ENCODE data around the gene ADAMTSL1.
"Not testable (repeated sequence)": the region's sequence is repeated elsewhere in the genome, so short reads cannot be mapped to it uniquely, and the experiment has no call there.

The ADAMTSL1 gene

DNA sequence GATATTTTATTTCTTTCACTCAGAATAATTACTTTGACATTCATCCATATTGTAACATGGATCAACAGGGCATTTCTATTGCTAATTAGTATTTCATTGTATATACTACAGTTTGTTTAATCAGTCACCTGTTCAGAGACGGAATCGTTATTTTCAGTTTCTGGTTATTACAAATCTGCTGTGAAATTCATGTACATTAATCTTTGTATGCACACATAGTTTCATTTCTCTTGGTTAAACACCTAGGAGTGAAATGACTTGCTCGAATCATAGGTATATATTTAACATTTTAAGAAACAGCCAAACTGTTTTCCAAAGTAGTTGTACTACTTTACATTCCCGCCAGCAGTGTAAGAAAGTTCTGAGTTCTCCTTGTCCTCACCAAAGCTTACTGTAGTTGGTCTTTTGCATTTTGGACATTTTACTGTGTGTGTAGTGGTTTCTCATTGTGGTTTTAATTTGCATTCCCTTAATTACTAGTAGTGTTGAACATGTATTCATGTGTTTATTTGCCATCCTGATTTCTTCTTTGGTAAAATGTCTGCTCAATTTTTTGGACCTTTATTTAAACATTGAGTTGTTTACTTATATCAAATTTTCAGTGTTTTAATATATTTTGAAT is 360.9 kb downstream of the ADAMTSL1 start:
- no peak for DNase-seq

GRCh38 chr9:18837402-18837801 is 363.4 kb downstream of the ADAMTSL1 start:
- DNase-seq = no peak

- DNase-seq = no peak
Measured at GRCh38 chr9:18847576-18848275, 373.8 kb downstream of the ADAMTSL1 start.

DNA sequence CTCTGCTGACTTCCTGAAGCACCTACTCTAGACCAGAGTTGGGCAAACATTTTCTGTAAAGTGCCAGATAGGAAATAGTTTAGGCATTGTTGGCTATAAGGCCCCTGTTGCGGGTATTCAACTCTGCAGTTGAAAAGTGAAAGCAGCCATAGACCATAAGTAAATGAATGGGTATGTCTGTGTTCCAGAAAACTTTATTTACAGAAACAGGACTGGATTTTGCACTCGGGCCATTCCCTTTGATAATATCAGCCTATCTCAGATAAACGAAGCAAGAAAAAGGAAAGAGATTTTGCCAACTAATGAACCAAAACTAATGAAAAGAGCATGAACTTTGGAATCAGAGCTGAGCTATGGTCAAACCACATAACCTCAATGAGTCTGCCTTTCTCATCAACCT is 374.7 kb downstream of the ADAMTSL1 start:
- no peak for DNase-seq

DNA sequence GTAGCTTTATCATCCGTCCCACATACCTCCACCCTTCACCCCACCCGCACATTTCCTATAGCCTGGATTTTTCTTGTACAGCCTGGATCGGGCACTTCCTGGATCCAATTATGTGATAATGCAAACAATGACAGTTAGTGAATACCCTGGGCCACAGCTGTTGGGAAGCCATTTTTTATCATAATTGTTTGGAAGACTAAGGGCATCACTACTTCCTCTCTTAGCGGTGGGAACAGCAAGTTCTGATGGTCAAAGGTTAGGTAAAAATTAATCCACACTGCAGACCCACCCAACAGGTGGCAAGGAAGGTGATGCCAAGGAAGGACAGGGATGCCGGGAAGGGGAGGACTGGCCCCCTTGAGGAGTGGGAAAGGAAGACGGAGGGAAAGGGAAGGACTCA is 375.3 kb downstream of the ADAMTSL1 start:
- DNase-seq = no peak

GRCh38 chr9:18849890-18850677 is 376.1 kb downstream of the ADAMTSL1 start:
- no peak for DNase-seq

DNA sequence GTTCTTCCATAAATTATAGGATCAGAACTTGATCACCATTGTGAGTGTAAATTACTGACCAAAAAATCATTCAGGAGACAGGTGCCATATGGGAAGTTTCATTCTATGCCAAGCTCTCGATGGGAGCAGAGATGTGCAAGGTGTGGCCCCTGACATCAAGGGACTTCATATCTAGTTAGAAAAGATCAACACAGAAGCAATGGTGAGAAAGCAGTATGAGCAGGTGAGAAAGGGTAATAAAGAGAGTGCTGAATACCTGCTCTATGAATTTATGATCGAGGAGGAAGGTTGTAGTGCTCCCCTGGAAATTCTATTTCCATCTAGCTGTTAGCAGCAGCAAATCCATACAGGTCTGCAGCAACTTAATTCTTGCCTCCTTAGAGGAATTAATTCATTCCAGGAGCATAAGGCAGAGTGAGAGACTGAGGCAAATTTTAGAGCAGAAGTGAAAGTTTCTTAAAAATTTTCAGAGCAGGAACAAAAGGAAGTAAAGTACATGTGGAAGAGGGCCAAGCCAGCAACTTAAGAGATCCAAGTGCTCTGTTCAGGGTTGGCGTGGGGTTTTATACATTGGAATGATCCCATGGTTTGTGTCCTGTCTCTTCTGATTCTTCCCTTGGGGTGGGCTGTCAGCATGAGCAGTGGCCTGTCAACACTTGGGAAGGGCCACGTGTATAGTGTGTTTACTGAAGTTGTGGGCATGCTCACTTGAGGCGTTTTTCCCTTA is 377.3 kb downstream of the ADAMTSL1 start:
- no peak for DNase-seq

- DNase-seq = no peak
Measured at GRCh38 chr9:18855656-18856055, 381.7 kb downstream of the ADAMTSL1 start.

DNA sequence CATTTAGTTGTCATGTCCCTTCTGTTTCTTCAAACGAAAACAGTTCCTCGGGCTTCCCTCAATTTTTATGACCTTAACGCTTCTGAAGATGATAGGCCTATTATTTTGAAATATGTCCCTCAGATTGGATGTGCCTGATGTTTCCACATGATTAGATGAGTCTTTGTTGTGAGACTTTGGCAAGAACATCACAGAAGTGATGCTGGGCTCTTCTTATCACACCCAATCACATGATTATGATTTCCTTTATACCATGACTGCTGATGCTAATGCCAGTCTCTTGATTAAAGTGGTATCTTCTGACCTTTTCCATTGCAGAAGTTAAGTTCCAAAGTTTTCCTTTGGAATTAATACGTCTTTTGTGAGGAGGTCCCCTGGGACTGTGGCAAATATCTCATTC is 383.4 kb downstream of the ADAMTSL1 start:
- no peak for DNase-seq

GRCh38 chr9:18857769-18858168 is 383.8 kb downstream of the ADAMTSL1 start:
- DNase-seq = no peak

DNA sequence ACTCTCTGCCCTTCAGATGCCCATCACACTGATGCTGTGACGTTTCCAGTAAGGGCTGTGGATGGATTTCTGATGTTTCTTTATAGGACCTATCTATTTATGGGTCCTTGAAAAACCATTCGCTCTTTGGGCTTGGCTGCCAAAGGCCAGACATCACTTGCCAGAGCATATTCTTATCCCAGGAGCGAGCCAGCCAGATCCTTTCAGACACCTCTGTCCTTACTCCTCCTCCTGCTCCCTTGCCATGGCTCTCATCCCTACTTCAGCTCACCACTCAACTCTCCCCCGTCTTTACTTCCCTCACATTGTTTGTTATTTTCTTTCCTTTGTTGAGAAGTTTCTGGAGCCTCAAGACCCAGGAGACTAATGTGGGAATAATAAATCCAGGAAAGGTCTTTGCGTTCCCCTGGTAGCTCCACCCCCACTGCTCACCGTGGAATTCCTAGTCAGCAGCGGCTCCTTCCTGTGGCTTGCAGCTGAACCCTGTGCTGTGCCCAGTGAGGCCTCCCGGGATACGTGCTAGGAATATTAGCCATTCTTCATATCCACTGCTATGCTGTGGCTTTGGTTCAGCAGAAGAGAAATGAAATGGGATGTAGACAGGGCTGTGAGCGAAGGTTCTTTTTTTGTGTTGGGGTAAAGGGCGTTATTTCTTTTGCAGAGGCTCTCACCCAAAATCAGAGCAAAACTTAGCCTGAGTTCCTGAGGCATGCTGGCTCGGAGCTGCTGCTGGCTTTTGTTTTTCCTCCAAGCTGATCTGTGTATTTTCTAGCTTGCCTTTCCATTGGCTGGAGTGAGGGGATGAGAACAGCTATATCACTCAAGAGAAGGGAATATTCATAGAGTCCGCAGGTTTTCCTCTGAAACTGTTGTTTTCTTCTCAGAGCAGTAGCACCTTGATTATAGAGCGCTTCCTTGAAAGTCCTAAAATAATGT is 387.9 kb downstream of the ADAMTSL1 start:
- DNase-seq = no peak

- no peak for DNase-seq
Measured at GRCh38 chr9:18863791-18864190, 389.8 kb downstream of the ADAMTSL1 start.

GRCh38 chr9:18864516-18864915 is 390.6 kb downstream of the ADAMTSL1 start:
- DNase-seq = no peak

DNA sequence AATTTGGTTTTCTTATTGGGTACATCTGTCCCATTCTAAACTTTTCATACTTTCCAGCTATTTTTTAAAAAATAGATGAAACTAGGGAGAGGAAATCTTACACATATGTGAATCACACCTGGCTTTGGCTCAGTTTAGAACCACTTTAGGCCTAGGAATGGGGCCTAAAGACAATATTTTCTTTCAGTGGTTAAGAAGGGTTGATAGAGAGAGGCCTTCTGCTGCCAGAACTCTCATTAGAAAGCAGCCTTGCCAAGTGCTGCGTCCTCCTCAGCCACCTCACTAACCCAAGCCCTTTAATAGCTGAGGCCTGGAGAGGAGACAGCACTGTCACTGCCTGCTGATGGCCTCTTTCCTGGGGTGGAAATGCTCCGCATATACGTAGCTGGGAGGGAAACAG is 391.6 kb downstream of the ADAMTSL1 start:
- no peak for DNase-seq

- DNase-seq = no peak
Measured at GRCh38 chr9:18866121-18866831, 392.3 kb downstream of the ADAMTSL1 start.

DNA sequence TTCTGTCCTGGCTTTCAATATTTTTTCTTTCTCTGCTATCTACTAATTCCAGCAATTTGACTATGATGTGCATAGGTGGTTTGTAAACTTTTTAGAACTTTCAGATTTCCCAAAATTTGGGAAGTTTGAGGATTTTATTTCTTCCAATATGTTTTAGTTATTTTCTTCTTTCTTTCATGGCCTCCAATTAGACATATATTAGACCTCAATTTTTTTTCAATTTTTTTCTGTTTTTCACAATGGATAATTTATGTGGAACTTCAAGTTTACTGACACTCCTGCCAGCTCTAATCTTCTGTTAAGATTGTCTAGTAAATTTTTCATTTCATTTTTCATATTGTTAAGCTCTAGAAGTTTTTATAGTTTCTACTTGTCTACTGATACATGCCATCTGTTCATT is 395.8 kb downstream of the ADAMTSL1 start:
- no peak for DNase-seq

DNA sequence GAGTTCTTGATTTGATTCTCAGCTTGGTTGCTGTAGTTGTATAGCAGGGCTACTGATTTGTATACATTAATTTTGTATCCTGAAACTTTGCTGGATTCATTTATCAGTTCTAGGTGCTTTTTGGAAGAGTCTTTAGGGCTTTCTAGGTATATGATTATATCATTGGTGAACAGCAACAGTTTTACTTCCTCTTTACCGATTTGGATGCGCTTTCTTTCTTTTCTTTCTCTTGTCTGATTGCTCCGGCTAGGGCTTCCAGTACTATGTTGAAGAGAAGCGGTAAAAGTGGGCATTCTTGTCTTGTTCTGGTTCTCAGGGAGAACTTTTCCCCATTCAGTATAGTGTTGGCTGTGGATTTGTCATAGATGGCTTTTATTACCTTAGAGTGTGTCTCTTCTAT is 400.1 kb downstream of the ADAMTSL1 start:
- no peak for DNase-seq

DNA sequence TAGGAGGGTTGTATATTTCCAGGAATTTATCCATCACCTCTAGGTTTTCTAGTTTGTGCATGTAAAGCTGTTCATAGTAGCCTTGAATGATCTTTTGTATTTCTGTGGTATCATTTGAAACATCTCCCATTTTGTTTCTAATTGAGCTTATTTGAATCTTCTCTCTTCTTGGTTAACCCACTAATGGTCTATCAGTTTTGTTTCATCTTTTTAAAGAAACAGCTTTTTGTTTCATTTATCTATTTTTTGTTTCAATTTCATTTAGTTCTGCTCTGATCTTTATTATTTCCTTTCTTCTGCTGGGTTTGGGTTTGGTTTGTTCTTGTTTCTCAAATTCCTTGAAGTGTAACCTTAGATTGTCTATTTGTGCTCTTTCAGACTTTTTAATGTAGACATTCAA is 401.0 kb downstream of the ADAMTSL1 start:
- not testable (repeated sequence) for DNase-seq

DNA sequence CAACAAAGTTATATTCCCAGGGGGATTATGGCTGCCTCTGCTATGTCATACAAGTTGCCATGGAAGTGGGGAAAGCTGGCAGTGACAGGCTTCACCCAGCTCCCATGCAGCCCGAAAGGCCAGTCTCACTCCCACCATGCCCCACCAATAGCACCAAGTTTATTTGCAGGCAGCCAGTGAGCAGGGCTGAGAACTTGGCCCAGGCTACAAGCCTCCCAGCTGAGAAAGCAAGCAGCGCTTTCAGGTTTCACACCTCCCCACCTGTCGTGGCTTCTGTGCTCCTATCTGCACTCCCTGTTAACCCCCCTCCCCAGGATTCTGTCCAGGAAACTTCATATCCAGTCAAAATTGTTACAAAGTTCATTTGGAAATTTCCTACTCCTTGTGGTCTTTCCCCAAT is 404.0 kb downstream of the ADAMTSL1 start:
- DNase-seq = no peak

DNA sequence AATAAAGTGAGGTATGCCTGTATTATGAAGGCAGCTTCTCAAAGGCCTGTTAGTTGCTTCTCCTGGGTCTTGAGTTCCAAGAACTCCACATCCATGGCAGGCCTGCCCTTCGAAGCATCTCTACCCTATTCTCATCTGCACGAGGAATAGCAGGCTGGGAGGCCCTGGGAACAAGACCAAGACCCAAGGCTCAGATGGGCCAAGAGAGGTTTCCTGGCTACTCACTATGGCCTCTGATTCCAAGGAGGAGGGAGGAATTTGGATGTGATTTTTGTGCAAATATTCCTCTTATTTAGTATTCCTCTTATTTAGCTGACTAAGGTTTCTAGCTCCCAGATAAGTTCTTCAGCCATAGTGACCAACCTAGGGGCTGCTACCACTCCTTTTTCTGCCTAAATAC is 407.8 kb downstream of the ADAMTSL1 start:
- DNase-seq = no peak

- DNase-seq = no peak
Measured at GRCh38 chr9:18887546-18887945, 413.6 kb downstream of the ADAMTSL1 start.

- no peak for DNase-seq
Measured at GRCh38 chr9:18888290-18888689, 414.3 kb downstream of the ADAMTSL1 start.

Data from NCI-H748 treated with DMSO at 0.1 percent for 48 hours (cell line).